H1 (cell line): ENCODE measurements around the gene CHRM4. TPM values are rescaled to one million over a fixed set of nuclear protein-coding genes. Genes with fewer than 3 reads are reported as not detected.

Source experiments
- CTCF ChIA-PET: fragments of 300-600 bp; sonication (Branson Sonifier 250); formaldehyde crosslinking; loops from one replicate; lab custom pipeline; 2021; ENCODE audit not compliant: partially characterized antibody; lab: Charles Lee
- POLR2A ChIA-PET: fragments of 300-600 bp; sonication (Branson Sonifier 250); formaldehyde crosslinking; loops from one replicate; lab custom pipeline; 2021; ENCODE audit warnings: inconsistent platforms; ENCODE audit not compliant: partially characterized antibody; lab: Charles Lee
- DNase-seq, 2 experiments: peaks; one replicate each; pipeline versions ENCODE4 v3.0.0 to v3.0.0-alpha.2; 2010 to 2022; ENCODE audit warnings: low spot score in 2 of 2, low read depth in 1 of 2, mixed read lengths in 1 of 2
- FAIRE-seq: peaks from 2 replicates; lab custom pipeline; 2011; peaks lifted over from hg19 to GRCh38; lab: Jason Lieb, UNC
- H2AFZ ChIP-seq: 2 replicates; pipeline ENCODE4 v1.8.1; 2012; ENCODE audit warnings: low read length, inconsistent platforms
- H2AK5ac ChIP-seq: 2 replicates; pipeline ENCODE4 v1.6.1; 2013; ENCODE audit warnings: low read depth, low read length
- H2BK120ac ChIP-seq: replicated peaks from 2 replicates; pipeline ENCODE3; 2013; ENCODE audit warnings: low read depth, low read length, inconsistent platforms
- H2BK12ac ChIP-seq: 2 replicates; pipeline ENCODE4 v1.6.1; 2013; ENCODE audit warnings: low read depth, low read length
- H2BK15ac ChIP-seq: 2 replicates; pipeline ENCODE4 v1.6.1; 2013; ENCODE audit warnings: low read length
- H2BK20ac ChIP-seq: 2 replicates; pipeline ENCODE4 v1.6.1; 2013; ENCODE audit warnings: low read length
- H2BK5ac ChIP-seq: 2 replicates; pipeline ENCODE4 v1.6.1; 2013; ENCODE audit warnings: low read depth, low read length
- H3K14ac ChIP-seq: 2 replicates; pipeline ENCODE4 v1.6.1; 2013; ENCODE audit warnings: inconsistent platforms; ENCODE audit not compliant: insufficient read length
- H3K18ac ChIP-seq: 2 replicates; pipeline ENCODE4 v1.6.1; 2013; ENCODE audit warnings: low read length; ENCODE audit errors: extremely low read depth
- H3K23ac ChIP-seq: 2 replicates; pipeline ENCODE4 v1.6.1; 2013; ENCODE audit warnings: inconsistent platforms; ENCODE audit not compliant: insufficient read length
- H3K23me2 ChIP-seq: 2 replicates; pipeline ENCODE4 v1.6.1; 2013; ENCODE audit warnings: low read depth, low read length
- H3K27ac ChIP-seq: 2 replicates; pipeline ENCODE4 v1.6.1; 2011; ENCODE audit warnings: low read depth, low read length, inconsistent platforms
- H3K27me3 ChIP-seq, 4 experiments: replicated peaks in 1 of 4; 1 replicate in 1 of 4; 2 replicates in 3 of 4; pipeline versions ENCODE4 v1.6.1 to v1.8.1; 2011 to 2013; ENCODE audit warnings: low read length in 3 of 4, mild to moderate bottlenecking in 3 of 4, inconsistent platforms in 2 of 4, mixed read lengths in 2 of 4, moderate library complexity in 1 of 4; ENCODE audit not compliant: control insufficient read depth in 3 of 4, insufficient read depth in 3 of 4; ENCODE audit errors: extremely low read depth in 1 of 4
- H3K36me3 ChIP-seq, 4 experiments: 2 replicates each; pipeline versions ENCODE4 v1.6.1 to v1.8.1; 2011 to 2013; ENCODE audit warnings: mild to moderate bottlenecking in 4 of 4, low read length in 3 of 4, moderate library complexity in 2 of 4, control low read depth in 1 of 4, inconsistent platforms in 1 of 4; ENCODE audit not compliant: insufficient read depth in 4 of 4, control insufficient read depth in 2 of 4
- H3K4ac ChIP-seq: replicated peaks from 2 replicates; pipeline ENCODE3; 2013; ENCODE audit warnings: low read length, low read depth, mixed read lengths, inconsistent platforms; ENCODE audit not compliant: insufficient read length
- H3K4me1 ChIP-seq, 4 experiments: replicated peaks in 1 of 4; 1 replicate in 1 of 4; 2 replicates in 3 of 4; pipeline versions ENCODE4 v1.6.1 to v1.8.1; 2011 to 2013; ENCODE audit warnings: low read length in 3 of 4, inconsistent platforms in 2 of 4, mixed read lengths in 1 of 4; ENCODE audit not compliant: insufficient read depth in 4 of 4, control insufficient read depth in 3 of 4
- H3K4me2 ChIP-seq, 2 experiments: 2 replicates each; pipeline versions ENCODE4 v1.6.1 to v1.8.1; 2011 to 2013; ENCODE audit warnings: low read depth in 2 of 2, low read length in 2 of 2, control low read depth in 1 of 2, inconsistent platforms in 1 of 2, mild to moderate bottlenecking in 1 of 2; ENCODE audit not compliant: insufficient read depth in 1 of 2
- H3K4me3 ChIP-seq, 4 experiments: fragments of 200-600, 300-600 bp in 1 of 4; sonication (generic), shearing (Covaris generic), sonication (Bioruptor Twin) in 1 of 4; 2 replicates each; pipeline versions ENCODE4 v1.5.1 to v1.8.1; 2011 to 2016; ENCODE audit warnings: low read length in 4 of 4, low read depth in 3 of 4, control low read depth in 2 of 4, inconsistent platforms in 2 of 4, mild to moderate bottlenecking in 2 of 4, mixed read lengths in 1 of 4, moderate library complexity in 1 of 4; ENCODE audit not compliant: insufficient read depth in 2 of 4; ENCODE audit errors: extremely low read depth in 1 of 4
- H3K56ac ChIP-seq: replicated peaks from 2 replicates; pipeline ENCODE3; 2013; ENCODE audit warnings: low read depth, mild to moderate bottlenecking, mixed read lengths, low read length, inconsistent platforms; ENCODE audit not compliant: insufficient read length
- H3K79me1 ChIP-seq: 2 replicates; pipeline ENCODE4 v1.6.1; 2013; ENCODE audit warnings: low read depth, low read length, control low read depth
- H3K79me2 ChIP-seq, 2 experiments: 2 replicates each; pipeline versions ENCODE4 v1.6.1 to v1.8.1; 2012 to 2013; ENCODE audit warnings: low read length in 2 of 2, mild to moderate bottlenecking in 2 of 2, inconsistent platforms in 1 of 2; ENCODE audit not compliant: insufficient read depth in 2 of 2, control insufficient read depth in 1 of 2
- H3K9ac ChIP-seq, 4 experiments: replicated peaks in 1 of 4; 1 replicate in 1 of 4; 2 replicates in 3 of 4; pipeline versions ENCODE4 v1.6.1 to v1.8.1; 2011 to 2013; ENCODE audit warnings: low read depth in 3 of 4, low read length in 3 of 4, control low read depth in 2 of 4, mild to moderate bottlenecking in 2 of 4, moderate library complexity in 2 of 4, inconsistent platforms in 1 of 4; ENCODE audit errors: extremely low read depth in 1 of 4
- H3K9me3 ChIP-seq, 2 experiments: 2 replicates each; pipeline versions ENCODE4 v1.6.1 to v1.8.1; 2012 to 2013; ENCODE audit warnings: mild to moderate bottlenecking in 2 of 2, moderate library complexity in 2 of 2, control low read depth in 1 of 2, inconsistent platforms in 1 of 2, low read depth in 1 of 2, low read length in 1 of 2, mixed read lengths in 1 of 2; ENCODE audit not compliant: insufficient read depth in 2 of 2
- H4K20me1 ChIP-seq, 2 experiments: replicated peaks in 1 of 2; 2 replicates each; pipeline versions ENCODE3 to v1.8.1; 2011 to 2013; ENCODE audit warnings: inconsistent platforms in 2 of 2, low read length in 2 of 2, mild to moderate bottlenecking in 1 of 2; ENCODE audit not compliant: insufficient read depth in 2 of 2, control insufficient read depth in 1 of 2
- H4K5ac ChIP-seq: 2 replicates; pipeline ENCODE4 v1.6.1; 2013; ENCODE audit warnings: low read length, low read depth, mixed read lengths, inconsistent platforms; ENCODE audit not compliant: insufficient read length
- H4K8ac ChIP-seq: 2 replicates; pipeline ENCODE4 v1.8.0; 2013; ENCODE audit warnings: mild to moderate bottlenecking, moderate library complexity, low read length, inconsistent platforms; ENCODE audit not compliant: insufficient read depth; ENCODE audit errors: extremely low read depth
- H4K91ac ChIP-seq: replicated peaks from 2 replicates; pipeline ENCODE3; 2013; ENCODE audit warnings: low read length, mixed read lengths, inconsistent platforms; ENCODE audit not compliant: insufficient read length
- WGBS, 2 experiments: shearing (Covaris generic) in 1 of 2; methylation state at CpG; one replicate each; pipeline versions ENCODE4 v1.1.6 to v1.1.7; 2013 to 2015; ENCODE audit warnings: low lambda C conversion rate in 2 of 2, mixed read lengths in 2 of 2, inconsistent platforms in 1 of 2, low coverage in 1 of 2, missing lambda C conversion rate in 1 of 2; ENCODE audit not compliant: insufficient replicate concordance in 2 of 2, insufficient coverage in 1 of 2, insufficient read length in 1 of 2; ENCODE audit errors: extremely low coverage in 1 of 2, missing lambda C conversion rate in 1 of 2; 5-methylcytosine and 5-hydroxymethylcytosine counted together
- polyA plus RNA-seq, 7 experiments: library from polyadenylated mRNA; depleted of rRNA in 3 of 7; stranded (reverse) in 5 of 7; unstranded in 2 of 7; fragments of >200 nt in 5 of 7; fragments of 200-250 nt in 2 of 7; gene quantifications; 1 replicate in 5 of 7; 2 replicates in 1 of 7; 4 replicates in 1 of 7; pipeline versions ENCODE4 v1.2.1 to v1.2.3, GENCODE V29; 2011 to 2013; ENCODE audit warnings: missing spikeins in 2 of 7, mixed read lengths in 2 of 7
- total RNA-seq: library from RNA; stranded (reverse); fragmentation: NEBNext Ultra II Directional; extraction: Animal tissue kit (Norgen Biotek cat#: 25700); gene quantifications from 2 replicates; pipeline ENCODE4 v1.2.1, GENCODE V29; 2021

The CHRM4 gene
- total and polyA plus RNA-seq, 2 of the 8 experiments (the other 6 are each of a cell fraction or from before 2014, with no cell fraction given), result 1.1 to 1.3 TPM

DNA sequence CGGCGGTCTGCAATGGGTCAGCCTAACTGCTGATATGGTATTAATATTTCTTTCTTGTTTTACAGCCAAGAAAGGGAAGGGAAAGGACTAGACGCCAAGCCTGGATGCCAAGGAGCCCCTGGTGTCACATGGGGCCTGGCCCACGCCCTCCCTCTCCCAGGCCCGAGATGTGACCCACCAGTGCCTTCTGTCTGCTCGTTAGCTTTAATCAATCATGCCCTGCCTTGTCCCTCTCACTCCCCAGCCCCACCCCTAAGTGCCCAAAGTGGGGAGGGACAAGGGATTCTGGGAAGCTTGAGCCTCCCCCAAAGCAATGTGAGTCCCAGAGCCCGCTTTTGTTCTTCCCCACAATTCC, 8.2 kb downstream of the CHRM4 start:
- H3K4me1 ChIP-seq, result peaks cover under 1 to 22% (median 13%) of the 10 kb centered on the region in 4 experiments
- H4K20me1 ChIP-seq, result peaks cover 7 to 21% of the 10 kb centered on the region in 2 experiments
- FAIRE-seq (no peak), DNase-seq (no peak)
- no peak overlapping the region for H2BK12ac ChIP-seq
- POLR2A ChIA-PET, result interaction anchor here (0.9 to 2.4 kb wide), 11 partner anchors 9 to 151 kb away, joined by 3 to 17 read pairs (median 4); partner anchors contain the start of genes CHRM4 and DGKZ
- H2BK15ac ChIP-seq, result no peak overlapping the region
- no peak overlapping the region for H4K5ac ChIP-seq
- H3K4ac ChIP-seq, result no peak overlapping the region
- no peak overlapping the region for H2AK5ac ChIP-seq
- no peak overlapping the region for H2BK20ac ChIP-seq
- no peak overlapping the region for H2BK120ac ChIP-seq
- H2AFZ ChIP-seq, result no peak overlapping the region
- H3K56ac ChIP-seq, result no peak overlapping the region
- no peaks in the 10 kb centered on the region for H3K79me1 ChIP-seq
- peaks cover 9% of the 10 kb centered on the region; the same call in 1 of the 2 replicates for H3K23me2 ChIP-seq
- no peak overlapping the region for H4K8ac ChIP-seq
- peaks cover 0 to 4% (median 0%) of the 10 kb centered on the region in 4 experiments; a peak in 2 of 8 replicates for H3K36me3 ChIP-seq
- CTCF ChIA-PET, result interaction anchor here (0.6 to 2.8 kb wide), 53 partner anchors 9 to 838 kb away, joined by 3 to 21 read pairs (median 4); partner anchors contain the start of genes CHRM4, CREB3L1 and F2
- no peak overlapping the region; a peak in 1 of 8 replicates for H3K4me3 ChIP-seq
- H3K18ac ChIP-seq, result no peak overlapping the region; the same call in 1 of the 2 replicates
- no peak overlapping the region for H3K14ac ChIP-seq
- no peaks in the 10 kb centered on the region for H3K9me3 ChIP-seq
- H3K27ac ChIP-seq, result no peak overlapping the region
- H3K23ac ChIP-seq, result no peak overlapping the region
- no peak overlapping the region for H4K91ac ChIP-seq
- H3K4me2 ChIP-seq, result peak overlapping the region in 1 of 2 experiments; percentile 69; a peak in 1 of 4 replicates
- H3K9ac ChIP-seq, result no peak overlapping the region
- H2BK5ac ChIP-seq, result no peak overlapping the region
- 82% methylated on average over 7 of the region's 7 CpGs; no CpG with 5 or more reads in 1 of the 2 experiments for WGBS, 2 experiments
- peaks cover 0 to 13% (median 7%) of the 10 kb centered on the region in 4 experiments; a peak in 5 of 7 replicates for H3K27me3 ChIP-seq
- H3K79me2 ChIP-seq, result no peaks in the 10 kb centered on the region; a peak in 1 of 4 replicates
